Esophagus squamous epithelium (tissue), 5 donors: ENCODE data around the gene KCNAB2. TPM values are rescaled to one million over a fixed set of nuclear protein-coding genes. Genes with fewer than 3 reads are reported as not detected.

Source experiments
- DNase-seq: peaks from one replicate; lab custom pipeline; 2025; lab: John Stamatoyannopoulos, UW
- H3K27ac ChIP-seq, 4 donors: fragments of 200-600 bp; sonication (generic); one replicate each; pipeline ENCODE4 v1.5.1; 2016 to 2019; ENCODE audit warnings: mild to moderate bottlenecking in 1 of 4
- H3K27me3 ChIP-seq, 4 donors: fragments of 200-600 bp; sonication (generic); 1 replicate in 3 of 4; 2 replicates in 1 of 4; pipeline versions ENCODE4 v1.5.1 to v1.6.0; 2017 to 2021; ENCODE audit warnings: antibody characterized with exemption in 1 of 4
- H3K36me3 ChIP-seq, 3 donors: fragments of 200-600 bp; sonication (generic); one replicate each; pipeline ENCODE4 v1.5.1; 2016 to 2019
- H3K4me1 ChIP-seq, 3 donors: fragments of 200-600 bp; sonication (generic); one replicate each; pipeline ENCODE4 v1.5.1; 2017 to 2019
- H3K4me3 ChIP-seq, 4 donors: fragments of 200-600 bp; sonication (generic); 1 replicate in 3 of 4; 2 replicates in 1 of 4; pipeline ENCODE4 v1.5.1; 2016 to 2019; ENCODE audit warnings: mild to moderate bottlenecking in 2 of 4, moderate library complexity in 1 of 4
- H3K9me3 ChIP-seq, 3 donors: fragments of 200-600 bp; sonication (generic); one replicate each; pipeline ENCODE4 v1.5.1; 2016 to 2019
- POLR2A ChIP-seq, 4 donors: fragments of 450-650 bp; IDR thresholded peaks; one replicate each; pipeline ENCODE4 v1.6.1; 2017; ENCODE audit warnings: antibody characterized with exemption in 4 of 4, mild to moderate bottlenecking in 4 of 4, moderate library complexity in 3 of 4
- WGBS, 2 donors: methylation state at CpG; one replicate each; pipeline ENCODE4 v1.1.5; 2018; 5-methylcytosine and 5-hydroxymethylcytosine counted together
- intact Hi-C: fragments of 100-400 bp; cut with DNase I; formaldehyde crosslinking; loops from one replicate; pipeline ENCODE4 v1.15.0; 2022
- total RNA-seq, 4 donors: library from RNA; depleted of rRNA; stranded (reverse); fragments of >200 nt; gene quantifications; one replicate each; pipeline ENCODE4 v1.1.0, GENCODE V29; 2016
- TF ChIP-seq, protein P1 (sequence below), 6 experiments: fragments of 450-650 bp in 4 of 6; fragments of 200-600 bp in 2 of 6; sonication (generic) in 2 of 6; IDR thresholded peaks; one replicate each; pipeline ENCODE4 v1.5.1; 2016 to 2019; ENCODE audit warnings: antibody characterized with exemption in 6 of 6, mild to moderate bottlenecking in 4 of 6, moderate library complexity in 4 of 6
- donor health status: DM: yes; HTN: yes; CAD: no.

KCNAB2 gene
- total RNA-seq, 4 donors from 2014 or later: 1.8 to 9.3 (median 3.9) TPM

GRCh38 chr1:6094246-6094645, 48.6 kb downstream of the KCNAB2 start:
- Histone ChIP-seq H3K4me3 (no peak overlapping the region), H3K27ac (no peak overlapping the region), H3K9me3 (no peaks in the 10 kb centered on the region), H3K36me3 (no peaks in the 10 kb centered on the region), H3K4me1 (peaks cover 0 to 3% (median 0%) of the 10 kb centered on the region in 3 donors), H3K27me3 (no peaks in the 10 kb centered on the region)
- intact Hi-C loops: no loop called here
- TF ChIP-seq POLR2A (IDR thresholded peaks at IDR 0.05): no peak
- TF ChIP-seq, protein P1, sequence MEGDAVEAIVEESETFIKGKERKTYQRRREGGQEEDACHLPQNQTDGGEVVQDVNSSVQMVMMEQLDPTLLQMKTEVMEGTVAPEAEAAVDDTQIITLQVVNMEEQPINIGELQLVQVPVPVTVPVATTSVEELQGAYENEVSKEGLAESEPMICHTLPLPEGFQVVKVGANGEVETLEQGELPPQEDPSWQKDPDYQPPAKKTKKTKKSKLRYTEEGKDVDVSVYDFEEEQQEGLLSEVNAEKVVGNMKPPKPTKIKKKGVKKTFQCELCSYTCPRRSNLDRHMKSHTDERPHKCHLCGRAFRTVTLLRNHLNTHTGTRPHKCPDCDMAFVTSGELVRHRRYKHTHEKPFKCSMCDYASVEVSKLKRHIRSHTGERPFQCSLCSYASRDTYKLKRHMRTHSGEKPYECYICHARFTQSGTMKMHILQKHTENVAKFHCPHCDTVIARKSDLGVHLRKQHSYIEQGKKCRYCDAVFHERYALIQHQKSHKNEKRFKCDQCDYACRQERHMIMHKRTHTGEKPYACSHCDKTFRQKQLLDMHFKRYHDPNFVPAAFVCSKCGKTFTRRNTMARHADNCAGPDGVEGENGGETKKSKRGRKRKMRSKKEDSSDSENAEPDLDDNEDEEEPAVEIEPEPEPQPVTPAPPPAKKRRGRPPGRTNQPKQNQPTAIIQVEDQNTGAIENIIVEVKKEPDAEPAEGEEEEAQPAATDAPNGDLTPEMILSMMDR (IDR thresholded peaks at IDR 0.05): no peak
- no peak for DNase-seq
- 87 to 90% methylated on average over 7 to 12 of the region's 19 CpGs for WGBS, 2 donors

DNA sequence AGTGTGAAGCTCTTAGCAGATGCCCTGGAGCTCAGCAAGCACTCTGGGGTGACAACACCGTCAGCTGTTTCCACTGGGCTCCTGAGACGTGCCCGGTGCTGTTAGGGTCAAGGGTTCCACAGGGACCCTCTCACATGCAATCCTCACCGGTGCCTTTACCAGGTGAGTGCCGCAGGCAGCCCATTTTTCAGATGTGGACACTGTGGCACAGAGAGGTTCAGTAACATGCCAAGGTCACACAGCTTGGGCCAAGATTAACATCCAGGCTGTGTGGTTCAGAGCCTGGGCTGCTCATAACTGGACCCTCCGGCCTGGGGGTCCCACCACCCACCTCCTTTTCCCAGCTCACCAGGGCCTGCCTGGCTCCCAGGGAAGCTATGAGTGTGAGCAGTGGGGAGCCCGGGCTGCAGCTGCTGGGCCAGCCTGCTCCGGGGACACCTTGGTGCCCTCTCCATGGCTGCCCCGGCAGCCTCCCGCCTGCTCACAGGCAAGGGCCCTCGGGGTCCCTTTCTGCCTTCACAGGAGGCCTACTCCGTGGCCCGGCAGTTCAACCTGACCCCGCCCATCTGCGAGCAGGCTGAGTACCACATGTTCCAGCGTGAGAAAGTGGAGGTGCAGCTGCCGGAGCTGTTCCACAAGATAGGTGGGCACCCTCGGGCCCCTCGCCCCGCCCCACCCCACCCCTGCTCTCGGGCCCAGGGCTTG, 49.3 kb downstream of the KCNAB2 start:
- TF ChIP-seq, protein P1 (IDR thresholded peaks at IDR 0.05): no peak
- no peak for TF ChIP-seq POLR2A (IDR thresholded peaks at IDR 0.05)
- intact Hi-C loops: no loop called here
- 83 to 95% methylated on average over 3 to 4 of the region's 21 CpGs for WGBS, 2 donors
- peaks cover 0 to 3% (median 0%) of the 10 kb centered on the region in 3 donors for H3K4me1 ChIP-seq
- H3K9me3 ChIP-seq: no peaks in the 10 kb centered on the region
- H3K36me3 ChIP-seq: no peaks in the 10 kb centered on the region
- DNase-seq: no peak
- H3K4me3 ChIP-seq: no peak overlapping the region
- H3K27ac ChIP-seq: no peak overlapping the region
- peaks cover 0 to 2% (median 0%) of the 10 kb centered on the region in 4 donors for H3K27me3 ChIP-seq

DNA sequence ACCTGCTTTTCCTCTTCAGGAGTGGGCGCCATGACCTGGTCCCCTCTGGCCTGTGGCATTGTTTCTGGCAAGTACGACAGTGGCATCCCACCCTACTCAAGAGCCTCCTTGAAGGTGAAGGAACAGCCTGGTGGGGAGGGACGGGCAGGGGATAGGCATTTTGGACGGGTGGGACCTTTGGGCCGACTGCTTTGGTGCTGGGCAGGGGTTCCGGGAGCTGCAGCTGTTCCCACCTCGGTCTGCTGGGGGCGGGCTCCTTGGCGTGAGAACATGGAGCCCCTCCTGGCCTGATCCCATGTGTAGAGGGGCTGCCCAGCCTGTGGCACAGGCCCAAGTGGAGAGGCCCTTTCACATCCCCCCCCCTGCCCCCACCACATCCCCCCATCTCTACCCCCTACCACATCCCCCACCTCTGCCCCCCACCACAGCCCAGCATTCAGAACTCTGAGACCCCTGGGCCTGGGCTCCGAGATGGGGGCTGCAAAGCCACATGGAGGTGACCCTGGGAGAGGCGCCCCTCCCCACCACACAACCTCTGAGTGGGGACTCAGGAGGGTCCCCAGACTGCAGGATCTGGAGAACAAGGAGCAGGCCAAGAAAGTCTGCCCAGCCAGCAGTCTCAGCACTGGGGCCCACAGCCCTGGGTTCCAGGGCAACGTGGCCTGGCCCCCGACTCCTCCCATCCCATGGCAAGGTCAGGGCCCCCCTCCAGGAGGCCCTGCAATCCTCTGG, 50.0 kb downstream of the KCNAB2 start:
- WGBS, 2 donors: 82% methylated on average over 6 of the region's 13 CpGs; no CpG with 5 or more reads in 1 of the 2 donors
- Histone ChIP-seq H3K36me3 (no peaks in the 10 kb centered on the region), H3K9me3 (no peaks in the 10 kb centered on the region), H3K27me3 (peaks cover 0 to 9% (median 0%) of the 10 kb centered on the region in 4 donors), H3K4me1 (peaks cover 0 to 3% (median 0%) of the 10 kb centered on the region in 3 donors), H3K27ac (no peak overlapping the region), H3K4me3 (no peak overlapping the region)
- no peak for TF ChIP-seq POLR2A (IDR thresholded peaks at IDR 0.05)
- TF ChIP-seq, protein P1 (IDR thresholded peaks at IDR 0.05): no peak
- DNase-seq: no peak
- intact Hi-C loops: no loop called here

- no peak for DNase-seq
- Histone ChIP-seq H3K4me3 (no peak overlapping the region), H3K9me3 (no peaks in the 10 kb centered on the region), H3K36me3 (no peaks in the 10 kb centered on the region), H3K27ac (no peak overlapping the region), H3K4me1 (peaks cover 0 to 3% (median 0%) of the 10 kb centered on the region in 3 donors), H3K27me3 (peaks cover 0 to 16% (median 0%) of the 10 kb centered on the region in 4 donors)
- TF ChIP-seq POLR2A (IDR thresholded peaks at IDR 0.05): no peak
- TF ChIP-seq, protein P1 (IDR thresholded peaks at IDR 0.05): no peak
- 77 to 91% methylated on average over 7 to 8 of the region's 23 CpGs for WGBS, 2 donors
- intact Hi-C loops: no loop called here
Observed at GRCh38 chr1:6096243-6097116, 50.8 kb downstream of the KCNAB2 start.
